ENCODE results near the gene MED8. TPM values are rescaled to one million over a fixed set of nuclear protein-coding genes. Genes with fewer than 3 reads are reported as not detected.

The MED8 gene
- total RNA-seq, 3 donors from 2014 or later: 35.8 to 39.6 (median 38.3) TPM

DNA sequence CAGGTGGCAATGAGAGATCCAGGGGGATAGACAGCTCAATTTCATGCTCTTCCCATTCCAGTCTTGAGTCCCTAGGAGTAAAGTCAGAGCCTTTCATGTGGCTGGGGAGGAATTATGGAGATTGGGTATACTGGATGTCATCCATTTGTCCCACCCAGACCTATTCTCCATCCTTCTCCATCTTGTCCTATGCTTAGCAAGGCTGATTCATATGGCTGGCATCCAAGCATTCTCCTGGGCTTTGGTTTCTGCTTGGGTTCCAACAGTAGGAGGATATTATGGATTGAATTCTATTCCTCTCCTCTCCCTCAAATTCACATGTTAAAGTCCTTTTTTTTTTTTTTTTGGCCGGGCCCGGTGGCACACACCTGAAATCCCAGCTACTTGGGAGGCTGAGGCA lies 34.7 kb downstream of the MED8 start:
- Histone ChIP-seq H3K9me3 (no peaks in the 10 kb centered on the region), H3K36me3 (ENCODE audit: low read depth) (no peaks in the 10 kb centered on the region), H3K4me3 (no peak overlapping the region), H3K4me1 (ENCODE audit: low read depth) (peaks cover 18% of the 10 kb centered on the region)
- DNase-seq (no peak), ATAC-seq (no peak)
- TF ChIP-seq, protein P1, sequence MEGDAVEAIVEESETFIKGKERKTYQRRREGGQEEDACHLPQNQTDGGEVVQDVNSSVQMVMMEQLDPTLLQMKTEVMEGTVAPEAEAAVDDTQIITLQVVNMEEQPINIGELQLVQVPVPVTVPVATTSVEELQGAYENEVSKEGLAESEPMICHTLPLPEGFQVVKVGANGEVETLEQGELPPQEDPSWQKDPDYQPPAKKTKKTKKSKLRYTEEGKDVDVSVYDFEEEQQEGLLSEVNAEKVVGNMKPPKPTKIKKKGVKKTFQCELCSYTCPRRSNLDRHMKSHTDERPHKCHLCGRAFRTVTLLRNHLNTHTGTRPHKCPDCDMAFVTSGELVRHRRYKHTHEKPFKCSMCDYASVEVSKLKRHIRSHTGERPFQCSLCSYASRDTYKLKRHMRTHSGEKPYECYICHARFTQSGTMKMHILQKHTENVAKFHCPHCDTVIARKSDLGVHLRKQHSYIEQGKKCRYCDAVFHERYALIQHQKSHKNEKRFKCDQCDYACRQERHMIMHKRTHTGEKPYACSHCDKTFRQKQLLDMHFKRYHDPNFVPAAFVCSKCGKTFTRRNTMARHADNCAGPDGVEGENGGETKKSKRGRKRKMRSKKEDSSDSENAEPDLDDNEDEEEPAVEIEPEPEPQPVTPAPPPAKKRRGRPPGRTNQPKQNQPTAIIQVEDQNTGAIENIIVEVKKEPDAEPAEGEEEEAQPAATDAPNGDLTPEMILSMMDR (IDR thresholded peaks at IDR 0.05): no peak
- intact Hi-C loops (cut with DNase I, micrococcal nuclease): no loop called here

DNA sequence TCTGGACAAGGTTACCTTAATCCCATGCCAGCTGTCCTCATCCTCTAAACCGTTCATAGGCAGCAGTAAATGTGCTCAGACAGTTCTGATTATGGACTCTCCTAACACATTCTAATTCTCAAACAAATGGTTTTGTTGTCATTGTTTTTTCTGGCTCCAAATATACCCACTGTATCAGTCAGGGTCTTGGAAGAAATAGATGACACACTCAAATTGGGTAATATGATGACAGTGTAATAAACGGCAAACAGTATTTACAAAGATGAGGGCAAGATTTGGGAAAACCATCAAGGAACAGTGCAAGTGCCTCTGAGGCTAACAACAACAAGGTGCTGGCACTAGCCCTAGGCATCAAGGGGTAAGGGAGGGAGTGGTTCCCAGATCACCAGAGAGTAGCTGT lies 35.1 kb downstream of the MED8 start:
- Histone ChIP-seq H3K9me3 (no peaks in the 10 kb centered on the region), H3K4me3 (no peak overlapping the region), H3K36me3 (ENCODE audit: low read depth) (no peaks in the 10 kb centered on the region), H3K4me1 (ENCODE audit: low read depth) (peaks cover 18% of the 10 kb centered on the region)
- intact Hi-C loops (cut with DNase I, micrococcal nuclease): no loop called here
- TF ChIP-seq, protein P1 (IDR thresholded peaks at IDR 0.05): no peak
- DNase-seq (no peak), ATAC-seq (no peak)

DNA sequence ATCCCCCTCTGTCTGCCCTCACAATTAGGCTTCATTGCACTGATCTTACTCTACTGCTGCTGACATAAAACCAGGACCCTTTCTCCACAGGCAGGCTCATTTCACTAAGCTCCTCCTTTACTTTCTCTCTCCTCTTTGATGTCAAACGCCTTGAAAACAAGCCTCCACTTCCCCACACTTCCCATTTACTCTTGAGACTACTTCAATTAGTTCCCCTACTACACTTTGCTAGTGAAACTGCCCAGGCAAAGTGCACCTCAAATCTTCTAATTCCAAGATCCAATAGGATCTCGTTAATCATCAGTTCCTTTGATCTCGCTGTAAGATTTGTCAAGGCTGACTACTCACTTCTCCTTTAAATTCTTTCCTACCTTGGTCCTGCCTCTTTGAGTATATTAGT lies 36.7 kb downstream of the MED8 start:
- Histone ChIP-seq H3K4me1 (ENCODE audit: low read depth) (peaks cover 8% of the 10 kb centered on the region), H3K9me3 (no peaks in the 10 kb centered on the region), H3K36me3 (ENCODE audit: low read depth) (no peaks in the 10 kb centered on the region), H3K4me3 (no peak overlapping the region)
- ATAC-seq (no peak), DNase-seq (no peak)
- TF ChIP-seq, protein P1 (IDR thresholded peaks at IDR 0.05): no peak
- intact Hi-C loops (cut with DNase I, micrococcal nuclease): no loop called here

DNA sequence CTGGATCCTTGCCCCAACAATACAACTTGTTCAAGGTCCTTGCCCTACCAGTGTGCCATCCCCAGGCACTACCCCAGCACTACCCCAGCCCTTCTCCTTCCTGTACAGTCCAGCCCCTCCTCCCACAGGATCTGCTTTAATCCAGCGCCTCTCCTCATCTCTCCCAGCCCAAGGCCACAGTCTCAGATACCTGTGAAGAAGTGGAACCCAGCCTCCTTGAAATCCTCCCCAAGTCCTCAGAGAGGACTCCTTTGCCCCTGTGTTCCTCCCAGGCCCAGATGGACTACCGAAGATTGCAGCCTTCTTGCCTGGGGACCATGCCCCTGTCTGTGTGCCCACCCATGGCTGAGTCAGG lies 37.3 kb downstream of the MED8 start:
- H3K9me3 ChIP-seq: no peaks in the 10 kb centered on the region
- ATAC-seq: no peak
- H3K4me1 ChIP-seq (ENCODE audit: low read depth): peaks cover 3% of the 10 kb centered on the region
- TF ChIP-seq, protein P1 (IDR thresholded peaks at IDR 0.05): no peak
- H3K4me3 ChIP-seq: no peak overlapping the region
- no peaks in the 10 kb centered on the region for H3K36me3 ChIP-seq (ENCODE audit: low read depth)
- no peak for DNase-seq
- intact Hi-C loops (cut with DNase I, micrococcal nuclease): no loop called here

DNA sequence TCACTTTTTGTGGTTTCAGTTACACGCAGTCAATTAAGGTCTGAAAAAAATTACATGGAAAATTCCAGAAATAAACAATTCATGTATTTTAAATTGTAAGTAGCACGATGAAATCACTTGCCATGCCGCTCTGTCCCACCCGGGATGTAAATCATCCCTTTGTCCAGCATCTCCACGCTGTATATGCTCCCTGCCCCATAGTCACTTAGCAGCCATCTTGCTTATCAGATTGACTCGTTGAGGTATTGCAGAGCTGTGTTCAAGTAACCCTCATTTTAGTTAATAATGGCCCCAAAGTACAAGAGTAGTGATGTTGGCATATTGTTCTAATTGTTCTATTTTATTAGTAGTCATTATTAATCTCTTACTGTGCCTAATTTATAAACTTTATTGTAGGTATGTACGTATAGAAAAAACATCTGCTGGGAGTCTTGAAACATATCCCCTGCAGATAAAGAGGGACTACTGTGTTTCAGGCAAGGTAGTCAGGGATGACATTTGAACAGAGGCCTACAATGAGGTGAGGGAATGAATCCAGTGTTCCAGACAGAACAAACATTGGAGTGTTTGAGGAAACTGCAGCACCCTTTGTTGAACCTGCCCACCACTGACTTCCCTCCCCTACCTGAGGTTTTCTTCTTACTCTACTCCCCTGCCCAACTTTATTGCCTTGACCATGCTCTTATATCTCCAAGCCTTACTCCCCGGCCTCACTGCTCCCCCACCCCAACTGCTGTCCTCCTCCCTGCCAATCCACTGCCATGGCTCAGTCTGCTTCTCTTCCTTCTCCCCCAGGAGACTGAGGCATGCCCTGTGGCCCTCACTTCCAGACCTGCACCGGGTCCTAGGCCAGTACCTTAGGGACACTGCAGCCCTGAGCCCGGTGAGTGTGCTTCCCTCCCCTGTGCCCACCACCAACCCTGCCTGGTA lies 37.9 kb downstream of the MED8 start:
- no peak for DNase-seq
- TF ChIP-seq, protein P1 (IDR thresholded peaks at IDR 0.05): no peak

More for the DNA sequence above, 37.9 kb downstream of the MED8 start:
- intact Hi-C loops (cut with DNase I, micrococcal nuclease): no loop called here
- Histone ChIP-seq H3K4me1 (ENCODE audit: low read depth) (no peaks in the 10 kb centered on the region), H3K4me3 (no peak overlapping the region), H3K9me3 (no peaks in the 10 kb centered on the region), H3K36me3 (ENCODE audit: low read depth) (no peaks in the 10 kb centered on the region)
- no peak for ATAC-seq
